SH-SY5Y (cell line): ENCODE data around the gene ABCC4.

Experiments used
- GATA2 ChIP-seq: IDR thresholded peaks from 2 replicates; pipeline ENCODE4 v1.6.1; 2011; ENCODE audit warnings: mild to moderate bottlenecking, low read depth, low read length
- GATA3 ChIP-seq: IDR thresholded peaks from 2 replicates; pipeline ENCODE4 v1.6.1; 2011; ENCODE audit warnings: low read depth, mild to moderate bottlenecking, low read length, moderate library complexity

ABCC4 gene

GRCh38 chr13:95301183-95301967, at the start of gene ABCC4:
Gene ABCC4, minus strand, starts transcription at chr13:95301451. Its CDS starts 137 bp downstream, at chr13:95301314.
- TF ChIP-seq GATA2 = no peak
- no peak for TF ChIP-seq GATA3

GRCh38 chr13:95349267-95349666, 48.0 kb upstream of the ABCC4 start:
- TF ChIP-seq GATA3 (no peak), GATA2 (no peak)

GRCh38 chr13:95343944-95344343, 42.7 kb upstream of the ABCC4 start:
- TF ChIP-seq GATA2 (no peak), GATA3 (no peak)

GRCh38 chr13:95341441-95341840, 40.2 kb upstream of the ABCC4 start:
- TF ChIP-seq GATA2 (no peak), GATA3 (no peak)

GRCh38 chr13:95338905-95339304, 37.7 kb upstream of the ABCC4 start:
- TF ChIP-seq GATA2 (no peak), GATA3 (no peak)

GRCh38 chr13:95337597-95337996, 36.3 kb upstream of the ABCC4 start:
- no peak for TF ChIP-seq GATA3
- TF ChIP-seq GATA2 = no peak

- TF ChIP-seq GATA3 = no peak
- no peak for TF ChIP-seq GATA2
Measured at GRCh38 chr13:95335667-95336066, 34.4 kb upstream of the ABCC4 start.

GRCh38 chr13:95328386-95328785, 27.1 kb upstream of the ABCC4 start:
- TF ChIP-seq GATA3 = no peak
- no peak for TF ChIP-seq GATA2

GRCh38 chr13:95327190-95327589, 25.9 kb upstream of the ABCC4 start:
- TF ChIP-seq GATA2 (no peak), GATA3 (no peak)

GRCh38 chr13:95326695-95327094, 25.4 kb upstream of the ABCC4 start:
- TF ChIP-seq GATA2 (no peak), GATA3 (no peak)

- TF ChIP-seq GATA2 (no peak), GATA3 (no peak)
Measured at GRCh38 chr13:95325485-95325884, 24.2 kb upstream of the ABCC4 start.

- TF ChIP-seq GATA3 (no peak), GATA2 (peak; percentile 72)
Measured at GRCh38 chr13:95323930-95324662, 22.8 kb upstream of the ABCC4 start.

GRCh38 chr13:95319551-95320274, 18.5 kb upstream of the ABCC4 start:
- TF ChIP-seq GATA3 = no peak
- no peak for TF ChIP-seq GATA2

- TF ChIP-seq GATA3 (no peak), GATA2 (no peak)
Measured at GRCh38 chr13:95317039-95317989, 16.1 kb upstream of the ABCC4 start.
